SK-N-MC (cell line): ENCODE measurements around the gene ZNF74.

ENCODE experiments used
- EZH2 ChIP-seq: fragments of 200-600 bp; sonication (generic); IDR thresholded peaks from one replicate; pipeline ENCODE4 v1.6.1; 2017; ENCODE audit warnings: antibody characterized with exemption
- FOXP2 ChIP-seq: optimal IDR thresholded peaks from 2 replicates; pipeline ENCODE3; 2011; ENCODE audit warnings: mild to moderate bottlenecking, moderate library complexity; ENCODE audit not compliant: insufficient read depth; ENCODE audit errors: extremely low read length, control extremely low read depth
- POLR2AphosphoS5 ChIP-seq: IDR thresholded peaks from 2 replicates; pipeline ENCODE4 v1.6.1; 2012; ENCODE audit warnings: mild to moderate bottlenecking, low read depth, low read length, borderline replicate concordance

GRCh38 chr22:20388200-20388599, 5.8 kb upstream of the ZNF74 start:
- TF ChIP-seq POLR2AphosphoS5 = no peak
- no peak for TF ChIP-seq EZH2
- TF ChIP-seq FOXP2 = no peak
